Measurements from ENCODE around the gene SLC25A36.

DNA sequence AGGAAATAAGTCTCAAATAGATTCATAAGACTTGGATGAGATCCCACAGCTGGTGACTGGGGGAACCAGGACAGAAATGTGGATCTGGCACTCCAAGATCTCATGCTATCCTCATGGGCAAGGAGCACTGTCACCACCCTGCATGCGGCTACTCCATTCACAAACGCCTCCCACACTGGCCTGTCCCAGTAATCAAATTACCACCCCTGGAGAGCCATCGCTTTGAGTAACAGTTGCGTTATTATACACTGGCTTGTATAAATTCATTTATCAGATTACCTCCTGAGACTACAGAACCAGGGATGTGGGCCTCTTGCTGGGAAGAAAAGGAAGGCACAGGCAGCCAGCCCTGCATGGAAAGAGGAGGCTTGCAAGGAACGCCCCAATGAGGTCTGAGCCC, 27.9 kb upstream of the SLC25A36 start:
- TF ChIP-seq EZH2phosphoT487 (IDR thresholded peaks at IDR 0.05; ENCODE audit: insufficient read depth, low read depth), result no peak
- no peak for TF ChIP-seq EZH2 (IDR thresholded peaks at IDR 0.05; ENCODE audit: insufficient read depth, poor library complexity, severe bottlenecking)

All from GM23248 (cell line).